BLaER1 treated with 17β-estradiol and CSF1 and Interleukin-3, amounts not matched to agents 10 nM and 100 nM (cell line): ENCODE data around the gene CLEC16A.
A peak's percentile ranks its signal among the peaks of the same experiment; 100 is the strongest.
"Not testable (repeated sequence)": the region's sequence is repeated elsewhere in the genome, so short reads cannot be mapped to it uniquely, and the experiment has no call there.

Experiments
- H3K27ac ChIP-seq, 11 experiments: shearing (Covaris generic); formaldehyde crosslinking; 2 replicates each; pipeline ENCODE4 v1.8.1; 2022
- H3K27me3 ChIP-seq, 11 experiments: shearing (Covaris generic); formaldehyde crosslinking; 2 replicates each; pipeline ENCODE4 v1.8.1; 2022
- H3K36me3 ChIP-seq, 11 experiments: shearing (Covaris generic); formaldehyde crosslinking; 2 replicates each; pipeline ENCODE4 v1.8.1; 2022
- H3K4me1 ChIP-seq, 10 experiments: shearing (Covaris generic); formaldehyde crosslinking; 2 replicates each; pipeline ENCODE4 v1.8.1; 2022
- H3K4me2 ChIP-seq, 11 experiments: shearing (Covaris generic); formaldehyde crosslinking; 2 replicates each; pipeline ENCODE4 v1.8.1; 2022
- H3K4me3 ChIP-seq, 10 experiments: shearing (Covaris generic); formaldehyde crosslinking; 2 replicates each; pipeline ENCODE4 v1.8.1; 2022
- H3K9ac ChIP-seq, 11 experiments: shearing (Covaris generic); formaldehyde crosslinking; 2 replicates each; pipeline ENCODE4 v1.8.1; 2022
- H3K9me3 ChIP-seq, 11 experiments: shearing (Covaris generic); formaldehyde crosslinking; replicated peaks in 1 of 11; 2 replicates each; pipeline ENCODE4 v1.8.1; 2022
- H4K20me1 ChIP-seq, 11 experiments: shearing (Covaris generic); formaldehyde crosslinking; 2 replicates each; pipeline ENCODE4 v1.8.1; 2022
- Cebpa-rat ChIP-seq, 11 experiments: shearing (Covaris generic); IDR thresholded peaks; 2 replicates each; pipeline ENCODE4 v1.8.1; 2022

Gene CLEC16A

DNA sequence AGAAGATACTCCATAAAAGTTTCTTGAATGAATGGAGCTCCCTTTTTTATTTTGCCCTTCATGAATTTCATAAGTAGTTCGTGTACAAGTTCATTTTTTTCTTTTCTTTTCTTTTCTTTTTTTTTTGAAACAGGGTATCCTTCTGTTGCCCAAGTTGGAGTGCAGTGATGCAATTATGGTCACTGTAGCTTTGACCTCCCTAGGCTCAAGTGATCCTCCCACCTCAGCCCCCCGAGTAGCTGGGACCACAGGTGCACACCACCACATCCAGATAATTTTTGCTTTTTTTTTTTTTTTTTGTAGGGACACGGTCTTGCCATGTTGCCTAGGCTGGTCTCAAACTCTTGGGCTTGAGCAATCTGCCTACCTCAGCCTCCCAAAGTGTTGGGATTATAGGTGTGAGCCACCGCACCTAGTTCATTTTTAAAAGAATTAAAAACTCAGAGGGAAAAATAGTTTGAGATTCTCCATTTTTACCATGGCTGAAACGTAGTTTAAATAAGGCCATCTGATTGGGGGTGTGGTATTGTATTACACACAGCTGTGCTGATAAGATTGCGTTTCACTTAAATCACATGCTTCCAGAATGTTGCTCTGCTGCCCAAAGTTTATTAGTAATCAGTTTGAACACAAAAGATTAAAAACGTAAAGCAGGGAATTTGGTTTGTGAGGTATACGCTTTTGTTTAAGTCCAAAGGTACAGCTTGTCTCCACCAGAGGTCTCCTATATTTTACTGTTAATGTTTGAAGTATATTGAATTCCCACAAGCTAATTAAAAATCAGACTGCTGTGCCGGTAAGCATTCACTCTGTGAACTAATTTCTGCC, 157.5 kb downstream of the CLEC16A start:
- H4K20me1 ChIP-seq: no peaks in the 10 kb centered on the region
- peak overlapping the region in 6 of 11 experiments; percentile 16 to 88 (median 86); a peak in 9 of 22 replicates for H3K4me2 ChIP-seq
- H3K9me3 ChIP-seq: no peaks in the 10 kb centered on the region
- H3K4me3 ChIP-seq: no peak overlapping the region
- no peaks in the 10 kb centered on the region for H3K27me3 ChIP-seq
- H3K9ac ChIP-seq: 0 out of 22 replicates have a peak overlapping the region, but pooled peaks of 2 of the 11 experiments have one; percentile 16 to 49
- H3K36me3 ChIP-seq: peaks cover 5 to 25% (median 14%) of the 10 kb centered on the region in 11 experiments; a peak in 16 of 22 replicates
- peak overlapping the region in 9 of 11 experiments; percentile 62 to 87 (median 84); a peak in 12 of 22 replicates for H3K27ac ChIP-seq
- TF ChIP-seq Cebpa-rat (IDR thresholded peaks at IDR 0.05): no peak
- peaks cover 27 to 76% (median 71%) of the 10 kb centered on the region in 10 experiments for H3K4me1 ChIP-seq

DNA sequence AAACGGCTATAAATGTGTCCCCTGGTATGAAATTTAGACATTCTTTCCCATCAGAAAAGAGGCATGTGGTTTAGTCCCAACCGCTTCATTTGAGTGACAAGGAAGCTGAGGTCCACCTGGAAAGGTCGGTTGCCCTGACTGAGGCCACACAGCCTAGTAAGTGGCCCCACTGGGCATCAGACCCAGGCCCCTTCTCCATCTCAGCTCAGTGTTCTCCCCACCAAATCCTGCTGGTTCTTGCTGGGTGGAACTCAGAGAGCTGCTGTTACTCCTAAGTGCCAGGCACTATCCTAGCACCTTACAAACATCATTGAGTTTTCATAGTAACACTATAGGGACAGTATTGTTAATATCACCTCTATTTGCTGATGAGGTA, 158.1 kb downstream of the CLEC16A start:
- peaks cover 27 to 82% (median 75%) of the 10 kb centered on the region in 10 experiments for H3K4me1 ChIP-seq
- peak overlapping the region in 9 of 11 experiments; percentile 62 to 87 (median 84); a peak in 18 of 22 replicates for H3K27ac ChIP-seq
- H3K4me2 ChIP-seq: peak overlapping the region in 10 of 11 experiments; percentile 7 to 90 (median 84); a peak in 14 of 22 replicates
- no peaks in the 10 kb centered on the region for H3K27me3 ChIP-seq
- no peak for TF ChIP-seq Cebpa-rat (IDR thresholded peaks at IDR 0.05)
- H3K4me3 ChIP-seq: no peak overlapping the region
- no peaks in the 10 kb centered on the region for H4K20me1 ChIP-seq
- H3K36me3 ChIP-seq: peaks cover 5 to 22% (median 14%) of the 10 kb centered on the region in 11 experiments; a peak in 14 of 22 replicates
- peak overlapping the region in 5 of 11 experiments; percentile 6 to 49 (median 21); a peak in 3 of 22 replicates for H3K9ac ChIP-seq
- no peaks in the 10 kb centered on the region for H3K9me3 ChIP-seq

DNA sequence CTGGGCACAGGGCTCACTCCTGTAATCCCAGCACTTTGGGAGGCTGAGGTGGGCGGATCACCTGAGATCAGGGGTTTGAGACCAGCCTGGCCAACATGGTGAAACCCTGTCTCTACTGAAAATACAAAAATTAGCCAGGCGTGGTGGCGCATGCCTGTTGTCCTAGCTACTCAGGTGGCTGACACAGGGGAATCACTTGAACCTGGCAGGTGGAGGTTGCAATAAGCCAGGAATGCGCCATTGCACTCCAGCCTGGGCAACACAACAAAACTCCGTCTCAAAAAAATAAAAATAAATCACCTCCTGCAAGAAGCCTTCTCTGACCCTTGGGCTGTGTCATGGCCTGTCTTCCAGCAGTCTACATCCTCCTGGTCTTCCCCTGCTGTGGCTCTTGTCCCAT, 158.9 kb downstream of the CLEC16A start:
- not testable (repeated sequence) for H3K4me3 ChIP-seq, H3K9me3 ChIP-seq, H4K20me1 ChIP-seq, H3K27me3 ChIP-seq
- H3K9ac ChIP-seq: peak overlapping the region in 1 of 11 experiments; percentile 72; a peak in 2 of 22 replicates
- peaks cover 27 to 90% (median 82%) of the 10 kb centered on the region in 10 experiments for H3K4me1 ChIP-seq
- peaks cover 2 to 22% (median 9%) of the 10 kb centered on the region in 11 experiments; a peak in 15 of 22 replicates for H3K36me3 ChIP-seq
- peak overlapping the region in 10 of 11 experiments; percentile 75 to 90 (median 84); a peak in 19 of 22 replicates for H3K27ac ChIP-seq
- H3K4me2 ChIP-seq: peak overlapping the region in 10 of 11 experiments; percentile 10 to 90 (median 84); a peak in 17 of 22 replicates

DNA sequence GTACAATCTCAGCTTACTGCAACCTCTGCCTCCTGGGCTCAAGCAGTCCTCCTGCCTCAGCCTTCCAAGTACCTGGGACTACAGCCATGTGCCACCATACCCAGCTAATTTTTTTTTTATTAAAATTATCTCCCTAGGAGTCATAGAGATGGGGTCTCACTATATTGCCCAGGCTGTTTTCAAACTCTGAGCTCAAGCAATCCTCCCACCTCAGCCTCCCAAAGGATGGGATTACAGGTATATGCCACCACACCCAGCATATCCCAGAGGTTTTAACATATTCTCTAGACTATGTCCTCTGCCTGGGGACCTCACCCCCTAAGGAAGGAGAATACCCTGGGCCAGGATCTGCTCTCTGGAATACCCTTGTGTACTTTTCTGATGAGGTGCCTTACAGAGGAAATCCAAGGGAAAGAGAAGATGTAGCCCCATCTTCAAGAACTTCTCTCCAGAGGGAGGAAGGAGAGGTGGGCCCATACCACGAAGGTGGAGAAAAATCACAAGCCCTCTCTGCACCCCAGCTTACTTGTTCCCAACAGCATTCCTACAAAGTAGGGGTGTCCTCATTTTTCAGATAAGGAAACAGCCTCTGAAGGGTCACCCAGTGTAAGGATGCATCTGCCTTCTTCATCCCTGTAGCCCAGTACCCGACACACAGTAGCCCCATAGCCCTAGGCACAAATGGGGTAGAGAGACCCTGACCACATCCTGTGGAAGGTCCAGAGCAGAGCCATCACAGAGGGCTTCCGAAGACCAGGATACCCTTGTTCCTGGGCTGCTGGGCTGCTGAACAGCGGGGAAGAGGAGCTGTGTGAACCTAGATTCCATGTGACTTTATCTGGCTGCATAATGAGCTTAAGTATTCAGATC, 160.0 kb downstream of the CLEC16A start:
- Histone ChIP-seq H3K9me3 (no peaks in the 10 kb centered on the region), H3K4me1 (peaks cover 27 to 94% (median 84%) of the 10 kb centered on the region in 10 experiments), H3K9ac (peak overlapping the region; percentile 1 to 72 (median 63); a peak in 20 of 22 replicates), H3K36me3 (peaks cover 0 to 14% (median 4%) of the 10 kb centered on the region in 11 experiments; a peak in 6 of 22 replicates), H3K27me3 (no peaks in the 10 kb centered on the region), H3K27ac (peak overlapping the region; percentile 37 to 90 (median 84); a peak in 21 of 22 replicates), H3K4me2 (peak overlapping the region; percentile 71 to 90 (median 84)), H3K4me3 (peak overlapping the region in 3 of 10 experiments; percentile 13 to 46 (median 35); a peak in 5 of 20 replicates), H4K20me1 (no peaks in the 10 kb centered on the region)
- no peak for TF ChIP-seq Cebpa-rat (IDR thresholded peaks at IDR 0.05)

DNA sequence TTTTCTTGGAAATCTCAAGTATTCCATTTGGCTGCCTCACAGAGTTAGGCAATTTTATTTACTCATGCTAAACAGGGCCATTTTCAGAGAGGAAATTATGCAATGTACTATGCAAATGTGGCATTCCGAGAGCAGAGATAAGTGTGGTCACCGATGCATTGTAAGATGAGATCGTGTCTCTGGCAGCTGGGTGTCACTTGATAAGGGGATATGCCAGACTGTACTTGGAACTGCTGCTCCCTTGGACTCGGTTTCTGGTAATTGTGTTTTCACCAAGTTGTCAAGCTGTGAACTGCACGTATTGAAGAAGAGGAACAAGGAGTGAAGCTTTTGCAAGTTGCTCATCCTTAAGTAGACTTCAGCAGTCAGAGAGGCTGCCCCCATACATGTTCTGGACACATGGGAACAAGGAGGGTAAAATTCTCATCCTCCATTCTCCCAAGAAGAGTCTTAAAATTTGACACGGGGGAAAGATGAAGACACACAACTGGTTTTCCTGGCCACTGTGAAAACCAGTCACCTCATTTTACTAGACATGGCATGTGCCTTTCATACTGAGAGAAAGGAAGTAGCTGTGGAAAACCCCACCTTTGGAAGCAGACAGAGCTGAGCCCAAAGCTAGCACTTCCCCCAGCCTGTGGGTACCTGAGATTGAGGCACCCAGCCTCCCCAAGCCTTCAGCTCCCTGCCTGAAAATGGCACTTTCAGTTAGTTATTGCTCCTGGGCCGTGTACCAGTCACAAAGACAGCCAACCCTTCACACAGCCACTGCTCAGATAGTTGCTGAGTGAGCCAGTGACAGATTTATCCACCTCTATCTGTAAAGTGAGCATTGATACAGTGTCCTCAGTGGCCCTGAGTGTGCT, 160.9 kb downstream of the CLEC16A start:
- Histone ChIP-seq H3K27ac (peak overlapping the region; percentile 67 to 90 (median 84); a peak in 21 of 22 replicates), H3K9me3 (peaks cover 0 to 7% (median 0%) of the 10 kb centered on the region in 11 experiments; a peak in 2 of 22 replicates), H3K9ac (peak overlapping the region; percentile 27 to 75 (median 63); a peak in 21 of 22 replicates), H3K4me1 (peaks cover 22 to 85% (median 76%) of the 10 kb centered on the region in 10 experiments), H3K4me2 (peak overlapping the region; percentile 71 to 90 (median 84)), H4K20me1 (no peaks in the 10 kb centered on the region), H3K36me3 (peaks cover 0 to 16% (median 7%) of the 10 kb centered on the region in 11 experiments; a peak in 7 of 22 replicates), H3K4me3 (peak overlapping the region in 4 of 10 experiments; percentile 0 to 46 (median 20); a peak in 3 of 20 replicates), H3K27me3 (no peaks in the 10 kb centered on the region)
- TF ChIP-seq Cebpa-rat (IDR thresholded peaks at IDR 0.05): peak; percentile 37 to 94 (median 89); a peak in 20 of 22 replicates

DNA sequence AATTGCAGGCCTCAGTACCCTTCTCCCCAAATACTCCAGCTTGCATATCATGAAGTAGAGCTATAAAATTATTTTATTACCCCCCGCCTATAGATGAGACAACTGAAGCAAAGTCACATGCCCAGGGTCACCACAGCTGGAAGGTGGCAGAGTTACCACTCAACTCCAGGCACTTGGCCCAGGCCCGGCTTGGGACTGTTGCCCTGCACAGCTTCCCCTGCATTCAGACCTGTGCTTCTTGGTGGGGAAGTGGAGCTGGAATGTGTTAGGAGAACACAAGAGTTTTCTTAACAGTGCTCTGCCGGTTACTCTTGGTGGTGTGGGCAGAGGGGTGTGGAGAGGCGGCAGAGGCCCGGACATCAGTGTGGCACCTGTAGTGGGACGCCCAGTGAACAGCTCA, 162.4 kb downstream of the CLEC16A start:
- peaks cover 0 to 28% (median 10%) of the 10 kb centered on the region in 11 experiments; a peak in 10 of 22 replicates for H3K36me3 ChIP-seq
- no peaks in the 10 kb centered on the region for H4K20me1 ChIP-seq
- peaks cover 0 to 17% (median 10%) of the 10 kb centered on the region in 11 experiments; a peak in 16 of 22 replicates for H3K9me3 ChIP-seq
- H3K4me2 ChIP-seq: peak overlapping the region in 8 of 11 experiments; percentile 83 to 90 (median 86); a peak in 12 of 22 replicates
- H3K9ac ChIP-seq: no peak overlapping the region
- no peak for TF ChIP-seq Cebpa-rat (IDR thresholded peaks at IDR 0.05)
- peak overlapping the region in 9 of 11 experiments; percentile 7 to 90 (median 82); a peak in 14 of 22 replicates for H3K27ac ChIP-seq
- H3K4me3 ChIP-seq: no peak overlapping the region
- no peaks in the 10 kb centered on the region for H3K27me3 ChIP-seq
- peaks cover 18 to 76% (median 65%) of the 10 kb centered on the region in 10 experiments for H3K4me1 ChIP-seq

DNA sequence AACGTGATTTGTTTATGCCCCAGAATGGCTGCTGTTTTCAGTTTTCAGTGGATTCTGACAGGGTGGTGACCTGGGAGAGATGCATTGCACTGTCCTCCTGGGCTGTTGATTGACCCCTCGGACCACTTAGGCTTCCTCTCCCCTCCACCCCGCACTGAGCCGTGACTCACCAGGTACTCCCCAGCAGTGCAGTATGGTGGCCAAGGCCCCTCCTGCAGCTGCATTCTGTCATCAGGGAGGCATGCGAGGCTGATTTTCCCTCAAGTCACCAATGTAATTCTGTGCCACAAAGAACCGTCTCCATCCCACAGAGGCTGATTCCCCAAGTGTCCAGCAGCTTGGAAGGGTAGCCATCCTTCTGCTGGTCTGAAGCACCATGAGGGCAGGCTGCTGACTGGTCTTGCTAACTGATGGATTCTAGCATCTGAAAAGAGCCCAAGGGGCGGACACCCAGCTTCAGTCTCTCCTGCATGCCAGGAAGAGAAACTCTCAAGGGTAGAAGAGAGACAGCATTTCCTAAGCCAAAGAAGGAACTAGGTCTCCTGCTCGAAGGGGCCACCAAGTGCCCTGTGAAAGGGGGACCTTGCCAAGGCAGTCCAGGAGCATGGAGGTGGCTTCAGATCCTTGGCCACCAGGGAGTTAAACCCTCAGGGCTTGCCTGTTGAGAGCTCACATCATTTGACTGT, 163.6 kb downstream of the CLEC16A start:
- TF ChIP-seq Cebpa-rat (IDR thresholded peaks at IDR 0.05): no peak
- H3K9ac ChIP-seq: peak overlapping the region in 1 of 11 experiments; percentile 7; a peak in 1 of 22 replicates

More for the DNA sequence above, 163.6 kb downstream of the CLEC16A start:
- Histone ChIP-seq H4K20me1 (no peaks in the 10 kb centered on the region), H3K4me1 (peaks cover 23 to 75% (median 58%) of the 10 kb centered on the region in 10 experiments), H3K27ac (peak overlapping the region in 10 of 11 experiments; percentile 0 to 87 (median 46); a peak in 16 of 22 replicates), H3K4me2 (peak overlapping the region in 6 of 11 experiments; percentile 6 to 88 (median 86); a peak in 11 of 22 replicates), H3K36me3 (peaks cover 0 to 28% (median 10%) of the 10 kb centered on the region in 11 experiments; a peak in 10 of 22 replicates), H3K27me3 (no peaks in the 10 kb centered on the region), H3K4me3 (no peak overlapping the region), H3K9me3 (peaks cover 0 to 17% (median 10%) of the 10 kb centered on the region in 11 experiments; a peak in 16 of 22 replicates)
